Measurements from ENCODE around the gene AMTN. TPM values are rescaled to one million over a fixed set of nuclear protein-coding genes. Genes with fewer than 3 reads are reported as not detected.
"Not testable (repeated sequence)": the region's sequence is repeated elsewhere in the genome, so short reads cannot be mapped to it uniquely, and the experiment has no call there.

Gene AMTN
- not detected for total RNA-seq

DNA sequence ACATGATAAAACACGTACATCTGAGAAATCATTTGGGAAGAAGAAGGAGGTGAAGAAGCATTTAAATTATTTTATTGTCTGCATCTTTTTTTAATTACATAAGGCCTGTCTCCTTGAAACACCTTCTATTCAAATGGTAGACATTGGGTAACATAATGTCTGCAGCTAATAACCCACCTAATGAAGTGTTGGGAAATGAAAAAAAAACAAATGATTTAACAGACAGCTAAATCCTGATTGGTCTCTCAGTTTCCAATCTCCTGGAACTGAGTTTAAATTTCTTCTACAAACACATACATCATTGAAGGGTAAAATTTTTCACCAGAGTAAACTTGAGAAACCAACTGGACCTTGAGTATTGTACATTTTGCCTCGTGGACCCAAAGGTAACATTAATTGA lies at the start of gene AMTN:
TSS of gene AMTN (plus strand) at position 301 of the 400 bp plus-strand sequence. CDS start 209 bp downstream, outside the sequence.
- no peak for DNase-seq (ENCODE audit: extremely low spot score)
- no peaks in the 10 kb centered on the region for H3K36me3 ChIP-seq
- WGBS, result 85% methylated on average over 2 of the region's 2 CpGs
- H3K4me1 ChIP-seq, result no peaks in the 10 kb centered on the region
- no peaks in the 10 kb centered on the region for H3K27me3 ChIP-seq
- no peak within 1 kb of the TSS for H3K27ac ChIP-seq (replicated peaks in 1 of 4)
- intact Hi-C loops (cut with DNase I), result no loop called here
- no peak within 1 kb of the TSS for H3K4me3 ChIP-seq
- H3K9me3 ChIP-seq, result no peaks in the 10 kb centered on the region
- TF ChIP-seq EP300 (IDR thresholded peaks at IDR 0.05), result no peak
- no peak for TF ChIP-seq POLR2AphosphoS5 (IDR thresholded peaks at IDR 0.05)
- TF ChIP-seq, protein P1, sequence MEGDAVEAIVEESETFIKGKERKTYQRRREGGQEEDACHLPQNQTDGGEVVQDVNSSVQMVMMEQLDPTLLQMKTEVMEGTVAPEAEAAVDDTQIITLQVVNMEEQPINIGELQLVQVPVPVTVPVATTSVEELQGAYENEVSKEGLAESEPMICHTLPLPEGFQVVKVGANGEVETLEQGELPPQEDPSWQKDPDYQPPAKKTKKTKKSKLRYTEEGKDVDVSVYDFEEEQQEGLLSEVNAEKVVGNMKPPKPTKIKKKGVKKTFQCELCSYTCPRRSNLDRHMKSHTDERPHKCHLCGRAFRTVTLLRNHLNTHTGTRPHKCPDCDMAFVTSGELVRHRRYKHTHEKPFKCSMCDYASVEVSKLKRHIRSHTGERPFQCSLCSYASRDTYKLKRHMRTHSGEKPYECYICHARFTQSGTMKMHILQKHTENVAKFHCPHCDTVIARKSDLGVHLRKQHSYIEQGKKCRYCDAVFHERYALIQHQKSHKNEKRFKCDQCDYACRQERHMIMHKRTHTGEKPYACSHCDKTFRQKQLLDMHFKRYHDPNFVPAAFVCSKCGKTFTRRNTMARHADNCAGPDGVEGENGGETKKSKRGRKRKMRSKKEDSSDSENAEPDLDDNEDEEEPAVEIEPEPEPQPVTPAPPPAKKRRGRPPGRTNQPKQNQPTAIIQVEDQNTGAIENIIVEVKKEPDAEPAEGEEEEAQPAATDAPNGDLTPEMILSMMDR (IDR thresholded peaks at IDR 0.05), result no peak
- TF ChIP-seq POLR2A (IDR thresholded peaks at IDR 0.05; ENCODE audit: low read depth), result no peak

DNA sequence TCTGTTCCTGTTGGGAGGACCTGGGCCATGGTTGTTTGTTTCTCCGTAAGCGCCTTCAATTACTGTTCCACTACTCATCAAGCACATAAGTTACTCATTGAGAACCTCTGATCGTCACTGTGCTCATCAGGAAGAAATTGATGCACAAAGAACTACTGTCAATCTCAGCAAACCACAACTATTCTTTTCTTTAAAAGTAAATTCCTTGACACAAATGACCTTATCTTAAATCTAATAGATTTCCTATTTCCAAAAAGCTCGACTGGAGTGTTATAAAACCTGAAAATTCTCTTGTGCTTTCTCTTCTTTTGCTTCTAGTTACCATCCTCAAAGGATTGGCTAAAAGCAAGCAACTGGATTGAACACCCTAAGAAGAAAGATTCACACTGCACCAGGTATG lies 46.5 kb upstream of the AMTN start, which contains the start of gene MUC7:
TSS of gene MUC7 (plus strand) at position 301 of the 400 bp plus-strand sequence. CDS start 1,825 bp downstream, outside the sequence.
- H3K9me3 ChIP-seq, result no peaks in the 10 kb centered on the region
- no peaks in the 10 kb centered on the region for H3K36me3 ChIP-seq
- no peak for TF ChIP-seq EP300 (IDR thresholded peaks at IDR 0.05)
- TF ChIP-seq, protein P1 (IDR thresholded peaks at IDR 0.05), result no peak
- TF ChIP-seq POLR2AphosphoS5 (IDR thresholded peaks at IDR 0.05), result no peak
- TF ChIP-seq POLR2A (IDR thresholded peaks at IDR 0.05; ENCODE audit: low read depth), result no peak
- H3K27me3 ChIP-seq, result no peaks in the 10 kb centered on the region
- 79% methylated on average over 4 of the region's 4 CpGs for WGBS
- DNase-seq (ENCODE audit: extremely low spot score), result no peak
- no peaks in the 10 kb centered on the region for H3K4me1 ChIP-seq
- H3K4me3 ChIP-seq, result no peak within 1 kb of the TSS
- no peak within 1 kb of the TSS for H3K27ac ChIP-seq (replicated peaks in 1 of 4)
- intact Hi-C loops (cut with DNase I), result no loop called here

- Histone ChIP-seq H3K9me3 (no peaks in the 10 kb centered on the region), H3K4me3 (no peak overlapping the region), H3K4me1 (no peaks in the 10 kb centered on the region), H3K27me3 (no peaks in the 10 kb centered on the region), H3K36me3 (no peaks in the 10 kb centered on the region), H3K27ac (replicated peaks in 1 of 4) (no peak overlapping the region)
- WGBS, result 84% methylated on average over 4 of the region's 4 CpGs
- intact Hi-C loops (cut with DNase I), result no loop called here
- DNase-seq (ENCODE audit: extremely low spot score), result no peak
- TF ChIP-seq POLR2AphosphoS5 (IDR thresholded peaks at IDR 0.05) (no peak), POLR2A (IDR thresholded peaks at IDR 0.05; ENCODE audit: low read depth) (no peak), EP300 (IDR thresholded peaks at IDR 0.05) (no peak)
- TF ChIP-seq, protein P1 (IDR thresholded peaks at IDR 0.05), result no peak
Measured at GRCh38 chr4:70473679-70474078, 44.7 kb upstream of the AMTN start.

- Histone ChIP-seq H3K9me3 (no peaks in the 10 kb centered on the region), H3K4me1 (no peaks in the 10 kb centered on the region), H3K4me3 (no peak overlapping the region), H3K27me3 (no peaks in the 10 kb centered on the region), H3K36me3 (no peaks in the 10 kb centered on the region), H3K27ac (replicated peaks in 1 of 4) (no peak overlapping the region)
- DNase-seq (ENCODE audit: extremely low spot score), result no peak
- intact Hi-C loops (cut with DNase I), result no loop called here
- WGBS, result 72% methylated on average over 3 of the region's 3 CpGs
- no peak for TF ChIP-seq EP300 (IDR thresholded peaks at IDR 0.05)
- TF ChIP-seq POLR2AphosphoS5 (IDR thresholded peaks at IDR 0.05), result no peak
- TF ChIP-seq POLR2A (IDR thresholded peaks at IDR 0.05; ENCODE audit: low read depth), result no peak
Measured at GRCh38 chr4:70488748-70489147, 29.6 kb upstream of the AMTN start.

DNA sequence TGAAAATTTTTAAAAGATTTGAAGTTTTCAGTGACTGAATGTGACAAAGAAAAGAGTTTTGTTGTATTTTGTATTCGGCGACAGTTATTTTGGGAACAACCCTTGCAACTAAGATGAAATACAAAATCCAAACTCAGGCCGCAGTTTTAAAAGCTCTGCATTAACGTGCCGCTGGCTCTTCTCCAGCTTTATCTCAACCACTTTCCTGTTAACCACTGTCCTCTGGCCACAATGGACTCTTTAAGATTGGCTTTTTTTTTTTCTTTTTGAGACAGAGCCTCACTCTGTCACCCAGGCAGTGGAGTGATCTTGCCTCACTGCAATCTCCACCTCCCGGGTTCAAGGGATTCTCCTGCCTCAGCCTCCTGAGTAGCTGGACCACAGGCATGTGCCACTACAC lies 22.1 kb upstream of the AMTN start:
- intact Hi-C loops (cut with DNase I), result loop anchor here (5.0 kb wide), 1 partner anchor 804 kb away; no protein-coding TSS in a partner anchor
- Histone ChIP-seq H3K4me3 (no peak overlapping the region), H3K9me3 (no peaks in the 10 kb centered on the region), H3K36me3 (no peaks in the 10 kb centered on the region), H3K27me3 (no peaks in the 10 kb centered on the region), H3K27ac (replicated peaks in 1 of 4) (no peak overlapping the region), H3K4me1 (no peaks in the 10 kb centered on the region)
- no peak for TF ChIP-seq POLR2AphosphoS5 (IDR thresholded peaks at IDR 0.05)
- no peak for TF ChIP-seq POLR2A (IDR thresholded peaks at IDR 0.05; ENCODE audit: low read depth)
- TF ChIP-seq EP300 (IDR thresholded peaks at IDR 0.05), result no peak
- TF ChIP-seq, protein P1 (IDR thresholded peaks at IDR 0.05), result no peak
- DNase-seq (ENCODE audit: extremely low spot score), result no peak
- 84% methylated on average over 6 of the region's 6 CpGs for WGBS

DNA sequence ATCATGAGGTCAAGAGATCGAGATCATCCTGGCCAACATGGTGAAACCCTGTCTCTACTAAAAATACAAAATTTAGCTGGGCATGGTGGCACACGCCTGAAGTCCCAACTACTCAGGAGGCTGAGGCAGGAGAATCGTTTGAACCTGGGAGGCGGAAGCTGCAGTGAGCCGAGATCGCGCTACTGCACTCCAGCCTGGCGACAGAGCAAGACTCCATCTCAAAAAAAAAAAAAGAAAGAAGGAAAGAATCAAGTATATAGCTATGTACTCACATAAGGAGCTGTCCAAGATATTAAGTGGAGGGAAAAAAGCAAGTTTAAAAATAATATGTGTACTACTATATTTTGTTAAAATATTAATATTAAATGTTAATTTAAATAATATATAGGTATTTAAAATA lies 16.5 kb upstream of the AMTN start:
- H3K27ac ChIP-seq (replicated peaks in 1 of 4); H3K36me3 ChIP-seq; H3K27me3 ChIP-seq; H3K4me3 ChIP-seq; H3K4me1 ChIP-seq; DNase-seq (ENCODE audit: extremely low spot score); H3K9me3 ChIP-seq: not testable (repeated sequence)
- intact Hi-C loops (cut with DNase I), result loop anchor here (10.0 kb wide), 1 partner anchor 607 kb away; no protein-coding TSS in a partner anchor
- 95% methylated on average over 8 of the region's 8 CpGs for WGBS
